Ammon's horn (tissue), 1 donor: Measurements from ENCODE around the gene CISD1.

Experiments
- DNase-seq: peaks from one replicate; pipeline ENCODE4 v3.0.0-alpha.2; 2016; ENCODE audit warnings: low spot score

CISD1 gene

DNA sequence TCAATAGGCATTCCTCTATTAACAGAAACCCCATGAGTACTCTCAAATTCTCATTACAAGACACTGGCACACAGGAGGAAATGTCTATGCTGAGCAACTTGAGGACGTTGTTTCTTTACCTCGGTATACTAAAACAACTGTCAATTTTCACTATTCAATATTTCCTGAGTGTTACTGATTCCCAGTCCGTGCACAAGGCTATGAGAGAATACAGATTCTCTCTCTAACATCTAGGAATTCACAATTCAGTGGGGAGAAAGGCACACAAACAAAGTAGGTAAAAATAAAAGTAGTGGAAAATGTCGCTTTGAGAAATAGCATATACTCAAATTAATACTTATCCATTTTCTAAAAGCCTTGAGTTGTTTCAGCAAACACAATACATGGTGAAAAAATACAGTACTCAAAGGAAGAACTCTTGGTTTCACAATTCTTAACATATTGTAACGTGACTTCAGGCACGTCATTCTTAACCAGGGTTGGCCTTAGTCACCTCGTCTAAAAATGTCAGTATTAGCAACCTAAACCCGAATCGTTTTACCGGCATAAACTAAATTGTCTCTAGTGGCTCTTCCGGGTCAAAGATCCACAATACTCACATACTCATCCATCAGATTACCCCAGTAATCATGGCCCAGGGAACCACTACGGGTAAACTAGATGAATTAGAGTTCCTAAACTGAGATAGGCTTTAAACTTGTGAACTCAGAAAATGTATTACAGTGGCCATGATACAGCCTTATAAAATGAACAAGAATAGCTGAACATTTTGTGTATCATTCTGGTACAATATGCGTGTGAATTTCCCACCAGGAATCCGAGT lies 2.7 kb upstream of the CISD1 start:
- DNase-seq: peak; percentile 14

- peak; percentile 58 for DNase-seq
Measured at GRCh38 chr10:58266826-58267712, 1.9 kb upstream of the CISD1 start.

DNA sequence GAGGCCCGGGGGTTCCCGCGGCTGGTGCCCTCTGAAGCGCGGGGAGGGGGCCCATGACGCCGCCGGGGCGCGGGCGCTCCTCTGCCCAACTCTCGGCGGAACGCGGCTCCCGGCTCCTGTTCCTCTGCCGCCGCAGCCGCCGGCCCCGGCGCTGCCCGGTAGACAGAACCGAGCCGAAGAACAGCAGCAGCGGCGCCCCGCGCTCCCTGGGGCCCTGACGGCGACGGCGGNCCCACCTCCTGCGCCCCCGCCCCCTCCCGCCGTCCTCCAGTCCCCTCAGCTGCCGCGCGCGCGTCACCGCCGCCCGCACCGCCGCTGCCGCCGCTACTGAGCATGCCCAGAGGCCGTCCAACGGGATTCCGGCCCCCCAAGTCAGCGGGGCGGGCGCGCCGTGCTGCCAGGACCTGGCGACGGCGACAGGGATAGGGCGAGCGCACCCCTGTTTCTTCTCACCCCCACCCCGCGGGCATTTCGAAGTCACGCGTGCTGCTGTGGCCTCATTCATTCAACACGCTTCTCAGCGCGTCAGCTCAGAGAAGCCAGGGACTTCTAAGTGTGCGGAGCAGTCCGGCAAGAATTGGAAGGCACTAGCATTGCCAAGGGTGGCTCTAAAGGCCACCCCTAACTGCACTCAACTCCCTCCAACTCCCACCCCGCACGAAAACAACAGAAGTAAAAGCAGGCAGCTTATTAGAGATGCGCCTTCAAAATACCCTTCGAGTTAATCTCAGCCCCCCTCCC lies 1.1 kb upstream of the CISD1 start, which contains the start of gene IPMK:
TSS of gene IPMK (minus strand) at position 182 of the 741 bp plus-strand sequence. CDS start 283 bp downstream, outside the sequence.
- DNase-seq: peak; percentile 95

DNA sequence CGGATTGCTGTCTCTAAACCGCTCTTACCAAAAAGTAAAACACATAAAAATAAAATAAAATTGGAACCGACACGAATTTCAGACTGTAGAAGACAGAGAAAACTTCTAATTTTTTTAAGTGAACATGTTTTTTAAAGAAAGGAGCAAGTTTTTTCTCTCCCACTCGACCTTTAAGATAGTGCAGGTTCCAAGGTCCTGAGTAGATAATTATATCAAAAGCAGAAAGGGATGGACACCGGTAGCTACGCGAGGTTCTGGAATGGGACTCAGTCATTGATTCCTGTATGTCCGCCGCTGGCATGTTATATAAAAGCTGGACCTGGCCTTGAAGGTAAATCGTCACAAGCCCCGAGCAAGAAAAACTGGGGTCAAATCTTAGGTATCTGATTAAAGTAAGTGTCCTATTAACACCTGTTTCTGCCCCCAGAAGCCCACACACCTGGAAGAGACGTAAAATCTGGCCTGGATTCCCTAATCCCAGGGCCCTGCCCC lies 462 bp upstream of the CISD1 start:
- DNase-seq: no peak

GRCh38 chr10:58269782-58270290 lies 874 bp downstream of the CISD1 start:
- no peak for DNase-seq

DNA sequence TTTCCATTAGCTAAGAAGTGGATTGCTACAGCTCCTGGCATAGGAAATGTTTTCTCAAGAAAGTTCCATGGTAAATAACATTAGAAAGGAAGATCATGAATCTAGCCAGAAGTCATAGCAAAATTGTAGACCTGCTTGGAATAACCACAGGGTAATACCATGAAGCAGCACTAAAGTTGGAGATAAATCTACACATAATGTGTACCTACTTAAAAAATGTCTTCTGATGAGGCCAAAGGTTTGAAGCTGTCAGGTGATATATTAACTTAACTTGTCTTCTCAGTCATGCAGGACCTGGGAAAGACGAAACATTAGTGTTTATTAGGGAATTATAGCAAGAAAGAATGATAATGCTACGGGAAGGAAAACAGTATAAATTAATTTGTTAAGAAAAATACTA lies 6.3 kb downstream of the CISD1 start:
- no peak for DNase-seq

- DNase-seq: no peak
Measured at GRCh38 chr10:58275908-58276307, 6.9 kb downstream of the CISD1 start.

DNA sequence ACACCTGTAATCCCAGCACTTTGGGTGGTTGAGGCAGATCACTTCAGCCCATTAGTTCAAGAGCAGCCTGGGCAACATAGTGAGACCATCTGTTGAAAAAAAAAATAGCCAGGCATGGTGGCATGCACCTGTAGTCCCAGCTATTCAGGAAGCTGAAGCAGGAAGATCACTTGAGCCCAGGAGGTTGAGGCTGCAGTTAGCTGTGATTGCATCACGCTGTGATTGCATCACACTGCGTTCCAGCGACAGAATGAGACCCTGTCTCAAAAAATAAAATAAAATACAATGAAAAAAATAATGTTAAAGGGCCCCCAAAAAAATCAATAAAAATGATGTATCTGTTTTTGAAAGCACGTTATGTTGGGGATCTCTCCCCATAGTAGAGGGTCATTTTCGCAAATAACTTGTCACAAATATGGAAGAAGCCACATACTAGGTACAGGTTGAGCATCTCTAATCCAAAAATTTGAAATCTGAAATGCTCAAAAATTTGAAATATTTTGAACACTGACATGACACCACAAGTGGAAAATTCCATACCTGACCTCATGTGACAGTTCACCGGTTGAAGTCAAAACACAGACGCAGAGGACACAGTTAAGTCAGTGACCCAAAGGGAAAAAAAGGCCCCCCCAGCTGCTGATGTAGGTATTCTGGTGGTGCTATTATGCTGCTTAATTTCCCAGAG lies 9.5 kb downstream of the CISD1 start:
- no peak for DNase-seq

GRCh38 chr10:58278962-58279307 lies 10.0 kb downstream of the CISD1 start:
- DNase-seq: no peak

DNA sequence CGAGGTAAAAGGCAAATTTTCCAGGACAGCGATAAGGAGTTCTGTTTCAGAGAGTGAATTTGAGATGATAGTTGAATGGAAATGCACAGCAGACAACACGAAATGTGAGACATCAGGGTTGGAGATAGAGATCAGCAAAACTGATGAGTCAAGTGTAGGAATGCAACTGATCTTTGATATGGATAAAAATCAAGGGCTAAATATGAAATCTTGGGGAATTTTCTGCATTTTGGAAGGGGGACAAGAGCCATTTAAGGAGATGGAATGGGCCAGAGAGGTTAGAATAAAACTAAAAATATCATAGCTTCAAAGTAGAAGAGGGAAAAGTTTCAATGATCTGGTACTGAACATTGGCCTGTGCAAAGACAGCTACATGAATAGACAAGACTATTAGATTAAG lies 11.5 kb downstream of the CISD1 start:
- no peak for DNase-seq

- DNase-seq: no peak
Measured at GRCh38 chr10:58281092-58281752, 12.3 kb downstream of the CISD1 start.

GRCh38 chr10:58282615-58283014 lies 13.7 kb downstream of the CISD1 start:
- peak; percentile 38 for DNase-seq

DNA sequence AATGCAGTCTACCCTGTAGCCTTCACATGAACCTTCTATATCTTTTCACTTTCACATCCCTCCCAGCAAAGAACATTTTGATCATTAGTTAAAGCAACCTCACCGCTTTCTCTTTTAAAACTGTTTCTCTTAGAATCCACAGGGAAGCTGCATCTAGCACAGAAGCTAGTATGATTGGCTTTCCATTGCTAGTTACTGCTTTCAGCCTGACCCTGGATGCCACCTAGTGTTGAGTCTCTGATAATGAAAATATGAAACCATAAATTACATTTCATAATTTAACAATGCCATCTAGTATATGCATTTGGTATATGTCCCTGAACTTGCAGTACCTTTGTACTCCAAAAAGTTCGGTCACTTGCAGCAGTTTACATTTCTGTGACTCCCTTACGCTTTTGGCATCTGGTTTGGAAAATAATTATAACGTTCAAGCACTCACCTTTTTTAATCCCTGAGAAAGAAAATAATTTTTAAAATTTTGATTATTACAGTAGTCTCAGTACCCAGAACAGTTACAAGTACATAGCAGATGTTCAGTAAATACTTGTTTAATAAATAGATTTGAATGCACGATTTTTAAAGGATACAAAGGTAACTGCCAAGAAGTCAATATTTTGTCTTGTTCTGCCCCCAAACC lies 22.7 kb downstream of the CISD1 start:
- peak; percentile 67 for DNase-seq

- no peak for DNase-seq
Measured at GRCh38 chr10:58293989-58294388, 25.0 kb downstream of the CISD1 start.

DNA sequence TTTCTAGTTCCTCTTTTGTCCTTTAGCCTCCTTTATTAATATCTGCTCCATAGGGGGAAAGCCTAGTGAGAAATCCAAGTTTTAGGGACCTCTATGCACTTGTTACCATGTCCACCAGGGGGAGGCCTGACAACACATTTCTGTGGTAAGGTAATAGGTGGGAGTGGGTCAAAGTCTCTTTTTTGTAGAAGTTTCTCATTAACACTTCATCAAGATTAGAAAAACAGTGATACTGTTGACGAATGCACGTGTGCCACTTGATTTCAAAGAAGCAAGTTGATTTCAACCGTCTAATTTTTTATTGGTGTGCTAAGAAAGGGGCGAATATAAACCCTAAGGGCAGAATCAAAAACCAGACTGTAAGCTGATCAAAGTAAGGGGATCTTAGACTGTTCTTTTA lies 30.6 kb downstream of the CISD1 start:
- DNase-seq: peak; percentile 63

- DNase-seq: no peak
Measured at GRCh38 chr10:58300676-58301075, 31.7 kb downstream of the CISD1 start.

GRCh38 chr10:58302254-58302653 lies 33.3 kb downstream of the CISD1 start:
- no peak for DNase-seq

GRCh38 chr10:58304099-58304633 lies 35.2 kb downstream of the CISD1 start:
- no peak for DNase-seq

DNA sequence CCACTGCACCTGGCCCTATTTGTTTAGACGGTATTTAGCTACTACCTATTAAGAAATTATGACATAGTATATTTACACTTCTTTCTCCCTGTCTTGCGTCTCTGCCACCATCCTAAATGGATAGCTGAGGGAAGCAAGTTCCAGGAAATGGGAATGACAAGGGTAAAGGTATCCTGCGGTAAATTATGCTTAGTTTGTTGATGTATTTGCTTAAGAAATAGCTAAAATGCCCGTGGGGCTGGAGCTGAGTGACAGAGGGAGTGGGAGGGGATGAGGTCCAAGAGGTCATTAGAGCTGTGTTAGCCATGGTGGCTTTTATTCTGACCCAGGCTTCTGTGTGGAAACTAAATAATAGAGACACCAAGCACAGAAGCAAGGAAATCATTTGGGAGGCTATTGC lies 36.9 kb downstream of the CISD1 start:
- no peak for DNase-seq

GRCh38 chr10:58307676-58308075 lies 38.7 kb downstream of the CISD1 start:
- no peak for DNase-seq
